Thoracic aorta (tissue), 2 donors: ENCODE data around the gene PPP5C. TPM values are rescaled to one million over a fixed set of nuclear protein-coding genes. Genes with fewer than 3 reads are reported as not detected.

Experiments used
- ATAC-seq: fragments of 150-250 bp; one replicate; pipeline ENCODE4 v1.8.0; 2017; ENCODE audit warnings: low read depth; ENCODE audit not compliant: insufficient number of reproducible peaks, low FRiP score
- DNase-seq: peaks from one replicate; pipeline ENCODE4 v3.0.0-alpha.2; 2020; ENCODE audit warnings: low spot score
- H3K27ac ChIP-seq, 2 donors: fragments of 200-600 bp; sonication (generic); 1 replicate in 1 of 2; 2 replicates in 1 of 2; pipeline ENCODE4 v1.5.1; 2016; ENCODE audit warnings: mild to moderate bottlenecking in 2 of 2, moderate library complexity in 2 of 2
- H3K27me3 ChIP-seq: fragments of 200-600 bp; sonication (generic); replicated peaks from 2 replicates; pipeline ENCODE4 v1.6.0; 2016; ENCODE audit warnings: mild to moderate bottlenecking; ENCODE audit not compliant: insufficient read depth
- H3K36me3 ChIP-seq: fragments of 200-600 bp; sonication (generic); one replicate; pipeline ENCODE4 v1.5.1; 2016
- H3K4me1 ChIP-seq, 2 donors: fragments of 200-600 bp; sonication (generic); 1 replicate in 1 of 2; 2 replicates in 1 of 2; pipeline versions ENCODE4 v1.5.1 to v1.6.0; 2016; ENCODE audit warnings: low read depth in 2 of 2, mild to moderate bottlenecking in 1 of 2; ENCODE audit not compliant: control insufficient read depth in 1 of 2
- H3K4me3 ChIP-seq: fragments of 200-600 bp; sonication (generic); 2 replicates; pipeline ENCODE4 v1.5.1; 2016; ENCODE audit warnings: mild to moderate bottlenecking
- H3K9me3 ChIP-seq: fragments of 200-600 bp; sonication (generic); 2 replicates; pipeline ENCODE4 v1.5.1; 2016
- total RNA-seq, 2 donors: library from RNA; depleted of rRNA; stranded (reverse); fragments of >200 nt; gene quantifications; one replicate each; pipeline versions ENCODE4 v1.1.0 to v1.2.3, GENCODE V29; 2016
- TF ChIP-seq, protein P1 (sequence below): fragments of 200-600 bp; sonication (generic); IDR thresholded peaks from one replicate; pipeline ENCODE4 v1.5.1; 2019; ENCODE audit warnings: antibody characterized with exemption

PPP5C gene
- total RNA-seq, 2 donors from 2014 or later, result 60.6 to 107 TPM

DNA sequence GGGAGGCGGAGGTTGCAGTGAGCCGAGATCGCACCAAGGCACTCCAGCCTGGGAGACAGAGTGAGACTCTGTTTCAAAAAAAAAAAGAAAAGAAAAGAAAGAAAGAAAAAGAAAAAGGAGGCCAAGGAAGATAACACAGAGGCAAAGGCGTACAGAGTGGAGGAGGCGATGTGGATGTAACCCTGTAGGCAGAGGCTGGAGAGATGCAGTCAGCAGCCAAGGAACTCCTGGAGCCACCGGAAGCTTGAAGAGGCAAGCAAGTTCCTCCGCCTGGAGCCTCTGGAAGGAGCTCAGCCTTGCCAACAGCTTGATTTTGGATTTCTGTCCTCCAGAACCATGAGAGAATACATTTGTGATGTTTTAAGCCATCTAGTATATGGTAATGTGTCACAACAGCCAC is 73.2 kb downstream of the PPP5C start:
- ATAC-seq, result no peak
- no peak for DNase-seq

DNA sequence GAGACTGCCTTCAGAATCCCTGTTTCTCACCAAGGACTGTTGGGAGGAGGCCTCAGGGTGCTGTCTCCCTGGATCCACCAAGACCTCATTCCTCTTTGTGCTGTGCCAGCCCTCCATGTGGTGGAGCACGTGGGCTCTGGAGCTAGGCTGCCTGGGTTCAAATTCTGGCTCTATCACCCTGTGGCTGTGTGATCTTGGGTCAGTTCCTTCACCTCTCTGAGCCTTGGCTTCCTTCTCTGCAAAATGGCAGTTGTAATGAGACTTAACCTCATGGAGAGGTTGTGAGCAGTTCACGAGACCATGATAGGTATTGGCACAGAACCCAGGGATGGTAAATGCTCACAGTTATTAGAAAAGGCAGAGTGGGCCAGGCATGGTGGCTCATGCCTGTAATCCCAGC is 75.5 kb downstream of the PPP5C start:
- no peak overlapping the region for H3K4me3 ChIP-seq
- H3K27me3 ChIP-seq, result no peaks in the 10 kb centered on the region
- H3K36me3 ChIP-seq, result no peaks in the 10 kb centered on the region
- no peaks in the 10 kb centered on the region for H3K9me3 ChIP-seq
- ATAC-seq (no peak), DNase-seq (no peak)
- H3K4me1 ChIP-seq, result peaks cover 0 to 13% of the 10 kb centered on the region in 2 donors
- TF ChIP-seq, protein P1, sequence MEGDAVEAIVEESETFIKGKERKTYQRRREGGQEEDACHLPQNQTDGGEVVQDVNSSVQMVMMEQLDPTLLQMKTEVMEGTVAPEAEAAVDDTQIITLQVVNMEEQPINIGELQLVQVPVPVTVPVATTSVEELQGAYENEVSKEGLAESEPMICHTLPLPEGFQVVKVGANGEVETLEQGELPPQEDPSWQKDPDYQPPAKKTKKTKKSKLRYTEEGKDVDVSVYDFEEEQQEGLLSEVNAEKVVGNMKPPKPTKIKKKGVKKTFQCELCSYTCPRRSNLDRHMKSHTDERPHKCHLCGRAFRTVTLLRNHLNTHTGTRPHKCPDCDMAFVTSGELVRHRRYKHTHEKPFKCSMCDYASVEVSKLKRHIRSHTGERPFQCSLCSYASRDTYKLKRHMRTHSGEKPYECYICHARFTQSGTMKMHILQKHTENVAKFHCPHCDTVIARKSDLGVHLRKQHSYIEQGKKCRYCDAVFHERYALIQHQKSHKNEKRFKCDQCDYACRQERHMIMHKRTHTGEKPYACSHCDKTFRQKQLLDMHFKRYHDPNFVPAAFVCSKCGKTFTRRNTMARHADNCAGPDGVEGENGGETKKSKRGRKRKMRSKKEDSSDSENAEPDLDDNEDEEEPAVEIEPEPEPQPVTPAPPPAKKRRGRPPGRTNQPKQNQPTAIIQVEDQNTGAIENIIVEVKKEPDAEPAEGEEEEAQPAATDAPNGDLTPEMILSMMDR, result no peak
- no peak overlapping the region for H3K27ac ChIP-seq

More for the DNA sequence above, 73.2 kb downstream of the PPP5C start:
- Histone ChIP-seq H3K27ac (peak overlapping the region; percentile 1 to 17), H3K9me3 (no peaks in the 10 kb centered on the region), H3K4me1 (peaks cover 5 to 12% of the 10 kb centered on the region in 2 donors), H3K36me3 (no peaks in the 10 kb centered on the region), H3K4me3 (no peak overlapping the region), H3K27me3 (no peaks in the 10 kb centered on the region)
- TF ChIP-seq, protein P1, result no peak

DNA sequence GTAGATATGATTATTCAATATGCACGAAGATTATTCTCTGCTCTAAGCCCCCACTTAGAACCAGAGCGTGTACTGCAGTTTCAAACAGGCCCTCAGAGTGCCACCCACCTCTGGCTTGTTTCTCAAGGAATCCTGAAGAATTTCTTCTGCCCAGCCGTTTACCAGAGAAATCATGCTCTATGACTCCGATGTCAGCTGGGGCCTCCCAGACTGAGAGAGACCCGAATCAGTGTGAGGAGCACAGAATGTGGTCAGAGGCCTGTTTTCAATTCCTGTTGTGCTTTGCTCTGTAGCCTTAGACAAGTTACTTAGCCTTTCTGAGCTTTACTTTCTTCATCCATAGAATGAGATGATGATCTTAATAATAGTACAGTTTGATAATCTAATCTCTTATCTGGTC is 76.3 kb downstream of the PPP5C start:
- H3K27ac ChIP-seq, result no peak overlapping the region
- TF ChIP-seq, protein P1, result no peak
- no peaks in the 10 kb centered on the region for H3K36me3 ChIP-seq
- peaks cover 2 to 19% of the 10 kb centered on the region in 2 donors for H3K4me1 ChIP-seq
- no peaks in the 10 kb centered on the region for H3K27me3 ChIP-seq
- no peaks in the 10 kb centered on the region for H3K9me3 ChIP-seq
- DNase-seq (no peak), ATAC-seq (no peak)
- no peak overlapping the region for H3K4me3 ChIP-seq

DNA sequence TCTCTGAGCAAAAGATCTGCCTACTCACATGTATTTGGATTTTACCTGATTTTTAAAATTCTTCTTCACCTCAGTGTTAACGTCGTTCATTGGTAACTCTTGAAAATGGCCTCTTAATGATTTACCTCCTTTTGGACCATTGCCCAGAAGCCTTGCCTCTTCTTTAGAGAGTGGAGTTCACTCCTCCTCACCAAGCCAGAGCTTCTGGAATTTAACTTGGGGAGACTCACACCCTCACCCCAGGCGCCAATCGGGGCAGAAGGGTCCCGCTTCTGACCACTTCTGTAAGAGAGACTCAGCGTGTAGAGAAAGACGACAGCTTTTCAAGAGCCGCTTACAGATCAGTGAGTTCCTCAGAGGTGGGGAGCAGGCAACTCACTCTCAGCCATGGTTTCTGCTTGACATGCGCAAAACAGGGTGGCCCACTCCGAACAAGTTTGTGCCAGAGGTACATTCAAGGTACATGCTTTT is 79.2 kb downstream of the PPP5C start:
- peak overlapping the region; percentile 76 for H3K4me3 ChIP-seq
- ATAC-seq (no peak), DNase-seq (no peak)
- H3K4me1 ChIP-seq, result peaks cover 4 to 28% of the 10 kb centered on the region in 2 donors
- H3K27ac ChIP-seq, result peak overlapping the region; percentile 58 to 91
- H3K36me3 ChIP-seq, result no peaks in the 10 kb centered on the region
- H3K9me3 ChIP-seq, result no peaks in the 10 kb centered on the region
- no peaks in the 10 kb centered on the region for H3K27me3 ChIP-seq
- TF ChIP-seq, protein P1, result no peak

DNA sequence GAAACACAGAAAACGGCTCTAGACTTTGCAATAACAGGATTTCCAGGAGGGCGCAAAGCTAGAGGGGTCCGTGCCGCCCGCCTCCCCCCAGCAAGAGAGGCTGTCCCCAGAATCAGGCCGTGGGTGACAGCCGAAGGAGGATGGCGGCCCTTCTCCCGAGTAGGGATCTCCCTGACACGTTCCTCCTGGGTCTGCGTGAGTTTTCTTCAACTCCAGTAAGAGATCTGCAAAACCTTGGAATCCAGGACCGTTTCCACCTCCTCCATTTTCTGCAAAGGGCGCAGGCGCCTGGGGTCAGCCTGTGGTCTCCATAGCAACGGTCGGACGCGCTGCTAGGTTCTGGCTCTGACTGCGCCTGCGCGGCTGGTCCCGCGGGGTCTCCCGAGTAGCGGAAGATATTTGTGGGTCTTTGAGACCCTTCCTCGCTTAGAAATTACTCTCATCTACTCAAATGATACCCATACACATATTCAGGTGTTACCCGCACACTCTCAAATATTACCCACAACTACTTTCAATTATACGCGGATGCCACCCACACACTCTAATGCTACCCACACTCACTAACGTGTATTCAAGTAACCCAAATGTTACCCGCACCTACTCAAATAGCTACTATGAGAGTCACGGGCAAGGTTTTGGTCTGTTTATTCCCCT is 79.7 kb downstream of the PPP5C start:
- Histone ChIP-seq H3K27me3 (no peaks in the 10 kb centered on the region), H3K4me1 (peaks cover 4 to 28% of the 10 kb centered on the region in 2 donors), H3K9me3 (no peaks in the 10 kb centered on the region), H3K4me3 (peak overlapping the region; percentile 76), H3K36me3 (no peaks in the 10 kb centered on the region), H3K27ac (peak overlapping the region; percentile 58 to 91)
- no peak for DNase-seq
- ATAC-seq, result no peak
- TF ChIP-seq, protein P1, result no peak
